Erythroblast (primary cell): ENCODE results near the gene MAU2.

Experiments used
- GATA1 ChIP-seq: IDR thresholded peaks from 2 replicates; pipeline ENCODE4 v1.6.1; 2011; ENCODE audit warnings: low read depth, mild to moderate bottlenecking, control low read depth, low read length, moderate library complexity
- POLR2A ChIP-seq: IDR thresholded peaks from 2 replicates; pipeline ENCODE4 v1.6.1; 2011; ENCODE audit warnings: mild to moderate bottlenecking, low read length

DNA sequence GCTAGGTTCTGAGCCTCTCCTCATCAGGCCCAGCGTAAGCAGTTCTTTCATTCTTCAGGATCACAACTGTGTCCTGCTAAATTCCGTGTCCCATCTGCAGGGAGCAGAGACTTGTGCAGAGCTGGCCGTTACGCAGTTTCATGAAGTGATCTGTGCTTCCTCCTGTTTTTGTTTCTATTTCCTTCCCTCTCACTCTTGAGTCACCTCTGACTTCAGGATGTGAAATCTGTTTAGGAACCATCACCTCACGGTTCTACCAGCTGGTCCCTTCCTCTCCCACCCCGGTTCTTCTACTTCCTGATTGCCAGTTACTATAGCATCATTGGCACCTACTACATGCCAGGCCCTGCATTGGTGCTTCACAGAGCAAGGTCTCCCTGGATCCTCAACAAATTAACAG lies 8.5 kb downstream of the MAU2 start:
- no peak for TF ChIP-seq POLR2A
- TF ChIP-seq GATA1, result no peak
